HL-60/S4 (cell line): Measurements from ENCODE around the gene TXNDC5.

Experiments used
- in situ Hi-C: fragments of 300-500 bp; cut with MboI; formaldehyde crosslinking; loops from 2 replicates; pipeline ENCODE4 v1.14.3; 2022; ENCODE audit warnings: low sequenced_read_pairs

The TXNDC5 gene

GRCh38 chr6:7868926-7869325, 41.7 kb downstream of the TXNDC5 start:
- in situ Hi-C loops: no loop called here

GRCh38 chr6:7866526-7866925, 44.1 kb downstream of the TXNDC5 start:
- in situ Hi-C loops: no loop called here

GRCh38 chr6:7865781-7866180, 44.8 kb downstream of the TXNDC5 start:
- in situ Hi-C loops: no loop called here

- in situ Hi-C loops: no loop called here
Observed at GRCh38 chr6:7859591-7859990, 51.0 kb downstream of the TXNDC5 start.

DNA sequence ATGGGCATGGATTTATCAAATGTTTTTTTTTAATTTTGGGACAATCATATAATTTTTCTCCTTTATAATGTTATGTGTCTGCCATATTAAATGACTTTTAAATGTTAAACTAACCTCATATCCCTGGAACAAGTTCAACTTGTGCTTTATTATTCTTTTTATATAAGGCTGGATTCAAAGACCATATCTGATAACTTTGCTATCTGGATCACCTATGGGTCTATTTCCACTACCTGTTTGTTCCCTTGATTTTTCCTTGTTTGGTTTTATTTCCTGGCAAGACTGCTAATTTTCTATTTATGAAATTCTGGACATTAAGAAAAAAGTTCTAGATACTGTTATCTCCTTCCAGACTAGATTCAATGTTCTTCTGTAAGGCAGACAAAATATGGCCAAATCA, 58.8 kb downstream of the TXNDC5 start:
- in situ Hi-C loops: no loop called here

GRCh38 chr6:7848229-7848628, 62.4 kb downstream of the TXNDC5 start:
- in situ Hi-C loops: no loop called here

GRCh38 chr6:7846966-7847818, 63.4 kb downstream of the TXNDC5 start:
- in situ Hi-C loops: no loop called here

- in situ Hi-C loops: no loop called here
Observed at GRCh38 chr6:7841781-7842468, 68.7 kb downstream of the TXNDC5 start.

DNA sequence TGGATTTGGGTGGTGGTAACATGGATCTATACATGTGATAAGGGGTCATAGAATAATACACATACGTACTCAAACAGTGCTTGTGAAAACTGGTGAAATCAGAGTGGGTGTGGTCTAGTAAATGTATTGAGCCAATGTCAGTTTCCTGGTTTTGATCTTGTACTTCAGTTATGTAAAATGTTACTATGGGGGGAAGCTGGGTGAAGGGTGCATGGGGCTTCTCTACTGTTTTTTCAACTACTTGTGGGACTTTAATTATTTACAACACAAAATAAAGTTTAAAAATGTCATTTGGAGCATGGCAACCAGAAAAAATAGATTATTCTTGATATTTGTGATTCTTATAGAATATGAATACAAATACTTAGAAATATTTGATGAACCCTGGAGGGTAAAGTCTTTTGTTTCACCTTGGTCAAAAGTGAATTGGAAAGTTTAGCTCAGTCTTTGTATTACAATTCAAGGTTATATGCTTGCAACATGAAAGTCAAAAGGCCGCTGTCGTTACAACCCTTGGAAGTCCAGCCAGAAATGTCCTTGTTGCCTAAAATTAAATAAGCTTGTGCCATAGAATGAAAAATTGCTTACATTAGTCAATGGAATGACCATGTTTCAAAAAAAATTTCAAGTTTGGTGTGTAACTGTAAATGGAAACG, 74.1 kb downstream of the TXNDC5 start:
- in situ Hi-C loops: no loop called here

GRCh38 chr6:7833751-7834070, 76.9 kb downstream of the TXNDC5 start:
- in situ Hi-C loops: no loop called here

- in situ Hi-C loops: no loop called here
Observed at GRCh38 chr6:7832904-7833750, 77.5 kb downstream of the TXNDC5 start.
